Stimulated activated naive CD4-positive, alpha-beta T cell treated with Interleukin-2 at 50 U/mL for 16 hours (primary cell): ENCODE data around the gene PELI2.

Source experiments
- DNase-seq: peaks from one replicate; lab custom pipeline; 2025; lab: John Stamatoyannopoulos, UW

PELI2 gene

GRCh38 chr14:56247495-56248200 lies 129.4 kb downstream of the PELI2 start:
- no peak for DNase-seq

- DNase-seq = no peak
Measured at GRCh38 chr14:56248442-56248841, 130.2 kb downstream of the PELI2 start.

GRCh38 chr14:56261046-56261445 lies 142.8 kb downstream of the PELI2 start:
- DNase-seq = no peak

GRCh38 chr14:56262530-56262929 lies 144.3 kb downstream of the PELI2 start:
- DNase-seq = no peak

- no peak for DNase-seq
Measured at GRCh38 chr14:56268039-56268438, 149.8 kb downstream of the PELI2 start.

GRCh38 chr14:56268673-56269072 lies 150.5 kb downstream of the PELI2 start:
- DNase-seq = no peak

GRCh38 chr14:56270921-56271320 lies 152.7 kb downstream of the PELI2 start:
- DNase-seq = no peak

GRCh38 chr14:56271970-56272369 lies 153.8 kb downstream of the PELI2 start:
- no peak for DNase-seq

- no peak for DNase-seq
Measured at GRCh38 chr14:56273155-56273554, 154.9 kb downstream of the PELI2 start.

- no peak for DNase-seq
Measured at GRCh38 chr14:56273951-56274350, 155.7 kb downstream of the PELI2 start.

- DNase-seq = no peak
Measured at GRCh38 chr14:56274556-56274955, 156.3 kb downstream of the PELI2 start.

GRCh38 chr14:56276108-56276507 lies 157.9 kb downstream of the PELI2 start:
- DNase-seq = no peak

- DNase-seq = no peak
Measured at GRCh38 chr14:56278383-56278782, 160.2 kb downstream of the PELI2 start.

GRCh38 chr14:56280843-56281242 lies 162.6 kb downstream of the PELI2 start:
- DNase-seq = no peak

GRCh38 chr14:56282179-56282578 lies 164.0 kb downstream of the PELI2 start:
- no peak for DNase-seq

GRCh38 chr14:56284641-56285040 lies 166.4 kb downstream of the PELI2 start:
- no peak for DNase-seq

GRCh38 chr14:56289155-56289554 lies 170.9 kb downstream of the PELI2 start:
- no peak for DNase-seq

GRCh38 chr14:56290195-56290594 lies 172.0 kb downstream of the PELI2 start:
- no peak for DNase-seq

GRCh38 chr14:56292970-56293369 lies 174.8 kb downstream of the PELI2 start:
- DNase-seq = no peak

- DNase-seq = no peak
Measured at GRCh38 chr14:56293506-56293905, 175.3 kb downstream of the PELI2 start.

- no peak for DNase-seq
Measured at GRCh38 chr14:56294128-56294527, 175.9 kb downstream of the PELI2 start.

GRCh38 chr14:56295743-56296142 lies 177.5 kb downstream of the PELI2 start:
- DNase-seq = no peak

- DNase-seq = no peak
Measured at GRCh38 chr14:56297449-56297848, 179.2 kb downstream of the PELI2 start.

- DNase-seq = no peak
Measured at GRCh38 chr14:56299306-56299984, 181.2 kb downstream of the PELI2 start.
